ENCODE results near the gene RAB6B. TPM values are rescaled to one million over a fixed set of nuclear protein-coding genes. Genes with fewer than 3 reads are reported as not detected.

RAB6B gene
- total and polyA plus RNA-seq, 2 of the 8 experiments (the other 6 are each of a cell fraction or from before 2014, with no cell fraction given): 7.9 to 15.6 TPM

DNA sequence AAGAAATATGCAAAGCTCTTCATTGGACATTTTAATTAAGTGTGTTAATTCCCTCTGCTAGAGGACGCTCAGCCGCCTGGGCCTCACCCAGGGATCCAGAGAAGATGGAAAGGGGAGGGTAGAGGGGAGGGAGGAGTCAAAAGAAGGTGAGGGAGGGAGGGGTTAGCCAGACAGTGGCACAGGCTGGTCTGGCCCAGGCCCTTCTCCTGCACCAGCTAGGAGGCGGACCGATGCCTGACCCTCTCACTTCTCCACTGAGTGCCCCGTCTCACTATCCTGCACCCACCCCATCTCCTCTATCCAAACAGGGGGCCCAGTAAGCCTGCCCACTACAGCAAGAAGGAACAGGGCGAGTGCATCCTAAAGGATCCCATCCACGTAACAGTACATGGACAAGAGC, 22.9 kb downstream of the RAB6B start:
- TF ChIP-seq E2F6 (IDR thresholded peaks at IDR 0.05) (no peak), RFX5 (IDR thresholded peaks at IDR 0.05; ENCODE audit: borderline replicate concordance, low read depth, low read length) (no peak), GTF2F1 (IDR thresholded peaks at IDR 0.05; ENCODE audit: borderline replicate concordance, low read depth, low read length) (no peak)
- Histone ChIP-seq H2BK120ac (replicated peaks; ENCODE audit: low read depth, low read length) (no peak overlapping the region), H3K4ac (replicated peaks; ENCODE audit: insufficient read length, low read depth, low read length) (no peak overlapping the region), H3K27ac (ENCODE audit: low read depth, low read length) (no peak overlapping the region), H3K56ac (replicated peaks; ENCODE audit: insufficient read length, low read depth, low read length) (no peak overlapping the region), H3K4me2 (ENCODE audit: insufficient read depth in 1 of 2, low read depth in 2 of 2, low read length in 2 of 2) (no peak overlapping the region), H3K23ac (ENCODE audit: insufficient read length) (no peak overlapping the region), H3K4me3 (ENCODE audit: extremely low read depth in 1 of 4, insufficient read depth in 2 of 4, low read depth in 3 of 4, low read length in 4 of 4) (no peak overlapping the region), H4K20me1 (replicated peaks in 1 of 2; ENCODE audit: control insufficient read depth in 1 of 2, insufficient read depth in 2 of 2, low read length in 2 of 2) (no peaks in the 10 kb centered on the region), H3K18ac (ENCODE audit: extremely low read depth, low read length) (no peak overlapping the region), H3K9me3 (ENCODE audit: insufficient read depth in 2 of 2, low read depth in 1 of 2, low read length in 1 of 2) (no peaks in the 10 kb centered on the region), H3K79me2 (ENCODE audit: control insufficient read depth in 1 of 2, insufficient read depth in 2 of 2, low read length in 2 of 2) (no peaks in the 10 kb centered on the region), H3K23me2 (ENCODE audit: low read depth, low read length) (no peaks in the 10 kb centered on the region), H3K36me3 (ENCODE audit: control insufficient read depth in 2 of 4, insufficient read depth in 4 of 4, low read length in 3 of 4) (no peaks in the 10 kb centered on the region), H4K5ac (ENCODE audit: insufficient read length, low read depth, low read length) (no peak overlapping the region), H3K27me3 (replicated peaks in 1 of 4; ENCODE audit: control insufficient read depth in 3 of 4, extremely low read depth in 1 of 4, insufficient read depth in 3 of 4, low read length in 3 of 4) (no peaks in the 10 kb centered on the region), H2BK20ac (ENCODE audit: low read length) (no peak overlapping the region), H4K8ac (ENCODE audit: extremely low read depth, insufficient read depth, low read length) (no peak overlapping the region), H3K9ac (replicated peaks in 1 of 4; ENCODE audit: extremely low read depth in 1 of 4, low read depth in 3 of 4, low read length in 3 of 4) (no peak overlapping the region), H3K14ac (ENCODE audit: insufficient read length) (no peak overlapping the region), H2BK15ac (ENCODE audit: low read length) (no peak overlapping the region), H2AFZ (ENCODE audit: low read length) (no peak overlapping the region), H2AK5ac (ENCODE audit: low read depth, low read length) (no peak overlapping the region), H3K79me1 (ENCODE audit: low read depth, low read length) (no peaks in the 10 kb centered on the region), H2BK12ac (ENCODE audit: low read depth, low read length) (no peak overlapping the region), H3K4me1 (replicated peaks in 1 of 4; ENCODE audit: control insufficient read depth in 3 of 4, insufficient read depth in 4 of 4, low read length in 3 of 4) (peaks cover 0 to 3% (median 0%) of the 10 kb centered on the region in 4 experiments; a peak in 3 of 7 replicates), H2BK5ac (ENCODE audit: low read depth, low read length) (no peak overlapping the region), H4K91ac (replicated peaks; ENCODE audit: insufficient read length, low read length) (no peak overlapping the region)
- ChIA-PET CTCF (ENCODE audit: partially characterized antibody) (interaction anchor here (0.7 to 2.4 kb wide), 10 partner anchors 9 to 1035 kb away, joined by 3 to 7 read pairs (median 3); no protein-coding TSS in a partner anchor), POLR2A (ENCODE audit: partially characterized antibody) (interaction anchor here (1.4 kb wide), 1 partner anchor 12 kb away, joined by 4 read pairs; no protein-coding TSS in a partner anchor)
- no peak for FAIRE-seq
- DNase-seq (ENCODE audit: low read depth in 1 of 2, low spot score in 2 of 2): no peak
- WGBS, 2 experiments (ENCODE audit: extremely low coverage in 1 of 2, insufficient coverage in 1 of 2, insufficient read length in 1 of 2, insufficient replicate concordance in 2 of 2, low coverage in 1 of 2, low lambda C conversion rate in 2 of 2, missing lambda C conversion rate in 1 of 2): 73% methylated on average over 7 of the region's 7 CpGs; no CpG with 5 or more reads in 1 of the 2 experiments

Measured in H1 (cell line).